ENCODE data around the gene GRIA3.

DNA sequence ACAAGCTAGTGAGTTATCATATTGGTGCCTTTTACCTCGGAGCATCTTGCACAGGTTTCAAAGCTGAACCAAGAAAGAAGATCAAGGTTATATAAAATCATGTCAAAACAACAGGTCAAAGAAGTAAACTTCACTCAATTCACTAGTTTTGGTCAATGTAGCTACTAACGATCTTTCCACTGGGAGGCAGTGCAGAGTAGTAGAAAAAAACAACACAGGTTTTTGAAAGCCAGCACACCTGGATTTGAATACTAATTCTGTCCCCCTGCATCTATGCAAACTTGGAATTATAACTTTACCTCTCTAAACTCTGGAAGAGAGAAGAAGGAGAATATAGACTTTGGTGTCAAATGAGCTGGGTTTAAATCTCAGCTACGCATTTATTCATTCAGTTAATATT is 266.1 kb downstream of the GRIA3 start:
- TF ChIP-seq, protein P1, sequence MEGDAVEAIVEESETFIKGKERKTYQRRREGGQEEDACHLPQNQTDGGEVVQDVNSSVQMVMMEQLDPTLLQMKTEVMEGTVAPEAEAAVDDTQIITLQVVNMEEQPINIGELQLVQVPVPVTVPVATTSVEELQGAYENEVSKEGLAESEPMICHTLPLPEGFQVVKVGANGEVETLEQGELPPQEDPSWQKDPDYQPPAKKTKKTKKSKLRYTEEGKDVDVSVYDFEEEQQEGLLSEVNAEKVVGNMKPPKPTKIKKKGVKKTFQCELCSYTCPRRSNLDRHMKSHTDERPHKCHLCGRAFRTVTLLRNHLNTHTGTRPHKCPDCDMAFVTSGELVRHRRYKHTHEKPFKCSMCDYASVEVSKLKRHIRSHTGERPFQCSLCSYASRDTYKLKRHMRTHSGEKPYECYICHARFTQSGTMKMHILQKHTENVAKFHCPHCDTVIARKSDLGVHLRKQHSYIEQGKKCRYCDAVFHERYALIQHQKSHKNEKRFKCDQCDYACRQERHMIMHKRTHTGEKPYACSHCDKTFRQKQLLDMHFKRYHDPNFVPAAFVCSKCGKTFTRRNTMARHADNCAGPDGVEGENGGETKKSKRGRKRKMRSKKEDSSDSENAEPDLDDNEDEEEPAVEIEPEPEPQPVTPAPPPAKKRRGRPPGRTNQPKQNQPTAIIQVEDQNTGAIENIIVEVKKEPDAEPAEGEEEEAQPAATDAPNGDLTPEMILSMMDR (conservative IDR thresholded peaks at IDR 0.05; ENCODE audit: low read depth, low read length): peak; percentile 55
- TF ChIP-seq EZH2 (IDR thresholded peaks at IDR 0.05; ENCODE audit: borderline replicate concordance, low read depth, low read length, poor library complexity, severe bottlenecking): no peak
